ENCODE measurements around the gene SDK1.

DNA sequence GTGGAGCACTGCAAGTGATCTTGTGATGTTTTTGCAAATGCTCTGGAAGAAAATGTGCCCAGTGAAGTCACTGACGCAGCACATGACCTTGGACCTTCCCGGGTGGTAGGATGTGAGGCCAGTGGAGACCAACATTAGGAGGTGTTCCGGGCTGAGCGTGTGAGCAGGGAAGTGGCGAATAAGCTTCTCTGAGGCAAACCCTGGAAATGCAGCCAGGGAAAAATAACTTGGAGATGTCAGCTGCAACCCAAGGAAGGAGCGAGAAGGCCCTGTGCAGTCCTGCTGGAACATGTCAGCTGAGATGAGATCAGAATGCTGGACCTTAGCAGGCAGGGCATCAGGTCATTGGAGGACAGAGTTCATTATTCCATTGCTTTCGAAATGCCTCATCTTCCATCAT is 18.6 kb upstream of the SDK1 start:
- no peak for TF ChIP-seq POLR2A (IDR thresholded peaks at IDR 0.05; ENCODE audit: low read length)
- TF ChIP-seq GATA1 (IDR thresholded peaks at IDR 0.05; ENCODE audit: low read depth, low read length) = no peak
